Measurements from ENCODE around the gene ACTR5.
A peak's percentile ranks its signal among the peaks of the same experiment; 100 is the strongest.

The ACTR5 gene

DNA sequence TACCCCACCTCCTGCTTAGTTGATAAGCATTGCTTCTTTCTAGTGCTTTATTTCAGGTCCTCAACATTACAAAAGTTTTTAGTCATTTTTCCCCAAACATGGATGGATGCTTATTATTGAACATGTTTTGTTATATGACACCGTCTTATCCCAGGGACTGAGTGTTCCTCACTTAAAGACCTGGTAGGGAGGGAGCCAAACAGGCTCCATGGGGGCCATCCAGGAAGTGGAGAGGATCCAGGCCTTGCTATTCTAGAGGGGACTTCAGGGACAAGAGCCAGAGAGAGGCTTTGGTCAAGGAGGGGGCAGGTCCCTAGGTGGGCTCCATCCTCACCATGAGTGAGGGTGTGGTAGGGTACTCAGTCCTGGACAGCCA lies 16.5 kb upstream of the ACTR5 start:
- no peak for TF ChIP-seq EGR1 (IDR thresholded peaks at IDR 0.05)

DNA sequence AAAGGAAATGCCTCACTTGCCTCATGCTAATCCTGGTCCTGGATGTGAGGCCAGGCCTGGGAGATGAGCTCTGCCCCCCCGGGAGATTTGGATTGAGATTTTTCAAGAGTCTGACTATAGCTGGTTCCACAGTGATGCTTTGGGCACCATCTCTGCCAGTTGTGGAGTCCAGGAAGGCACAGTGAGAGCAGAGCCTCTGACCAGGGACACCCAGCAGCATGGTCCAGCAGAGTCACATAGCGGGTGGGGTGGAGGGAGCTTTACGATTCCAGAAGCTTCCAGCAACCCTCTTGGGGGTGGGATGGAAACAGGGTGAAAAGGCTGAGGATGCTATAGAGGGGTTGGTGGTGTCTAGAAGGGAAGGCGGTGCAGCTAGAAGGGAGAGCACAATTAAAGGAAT lies 15.3 kb upstream of the ACTR5 start:
- no peak for TF ChIP-seq YY1 (IDR thresholded peaks at IDR 0.05; ENCODE audit: low read depth)
- TF ChIP-seq CREB1 (IDR thresholded peaks at IDR 0.05; ENCODE audit: low read depth) = no peak
- TF ChIP-seq TAF1 (IDR thresholded peaks at IDR 0.05; ENCODE audit: low read depth) = no peak
- no peak for TF ChIP-seq EGR1 (IDR thresholded peaks at IDR 0.05)
- TF ChIP-seq TEAD4 (IDR thresholded peaks at IDR 0.05) = no peak
- TF ChIP-seq TCF12 (IDR thresholded peaks at IDR 0.05; ENCODE audit: low read depth) = no peak
- no peak for TF ChIP-seq EP300 (IDR thresholded peaks at IDR 0.05; ENCODE audit: borderline replicate concordance)
- TF ChIP-seq, protein P1, sequence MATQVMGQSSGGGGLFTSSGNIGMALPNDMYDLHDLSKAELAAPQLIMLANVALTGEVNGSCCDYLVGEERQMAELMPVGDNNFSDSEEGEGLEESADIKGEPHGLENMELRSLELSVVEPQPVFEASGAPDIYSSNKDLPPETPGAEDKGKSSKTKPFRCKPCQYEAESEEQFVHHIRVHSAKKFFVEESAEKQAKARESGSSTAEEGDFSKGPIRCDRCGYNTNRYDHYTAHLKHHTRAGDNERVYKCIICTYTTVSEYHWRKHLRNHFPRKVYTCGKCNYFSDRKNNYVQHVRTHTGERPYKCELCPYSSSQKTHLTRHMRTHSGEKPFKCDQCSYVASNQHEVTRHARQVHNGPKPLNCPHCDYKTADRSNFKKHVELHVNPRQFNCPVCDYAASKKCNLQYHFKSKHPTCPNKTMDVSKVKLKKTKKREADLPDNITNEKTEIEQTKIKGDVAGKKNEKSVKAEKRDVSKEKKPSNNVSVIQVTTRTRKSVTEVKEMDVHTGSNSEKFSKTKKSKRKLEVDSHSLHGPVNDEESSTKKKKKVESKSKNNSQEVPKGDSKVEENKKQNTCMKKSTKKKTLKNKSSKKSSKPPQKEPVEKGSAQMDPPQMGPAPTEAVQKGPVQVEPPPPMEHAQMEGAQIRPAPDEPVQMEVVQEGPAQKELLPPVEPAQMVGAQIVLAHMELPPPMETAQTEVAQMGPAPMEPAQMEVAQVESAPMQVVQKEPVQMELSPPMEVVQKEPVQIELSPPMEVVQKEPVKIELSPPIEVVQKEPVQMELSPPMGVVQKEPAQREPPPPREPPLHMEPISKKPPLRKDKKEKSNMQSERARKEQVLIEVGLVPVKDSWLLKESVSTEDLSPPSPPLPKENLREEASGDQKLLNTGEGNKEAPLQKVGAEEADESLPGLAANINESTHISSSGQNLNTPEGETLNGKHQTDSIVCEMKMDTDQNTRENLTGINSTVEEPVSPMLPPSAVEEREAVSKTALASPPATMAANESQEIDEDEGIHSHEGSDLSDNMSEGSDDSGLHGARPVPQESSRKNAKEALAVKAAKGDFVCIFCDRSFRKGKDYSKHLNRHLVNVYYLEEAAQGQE (IDR thresholded peaks at IDR 0.05; ENCODE audit: low read depth) = no peak
- TF ChIP-seq NFIC (IDR thresholded peaks at IDR 0.05) = no peak
- no peak for TF ChIP-seq RAD21 (IDR thresholded peaks at IDR 0.05; ENCODE audit: low read depth)
- TF ChIP-seq CEBPB (IDR thresholded peaks at IDR 0.05) = no peak
- TF ChIP-seq ZBTB7A (IDR thresholded peaks at IDR 0.05; ENCODE audit: low read depth) = no peak
- TF ChIP-seq FOXM1 (IDR thresholded peaks at IDR 0.05; ENCODE audit: borderline replicate concordance, low read depth) = no peak
- TF ChIP-seq, protein P2, sequence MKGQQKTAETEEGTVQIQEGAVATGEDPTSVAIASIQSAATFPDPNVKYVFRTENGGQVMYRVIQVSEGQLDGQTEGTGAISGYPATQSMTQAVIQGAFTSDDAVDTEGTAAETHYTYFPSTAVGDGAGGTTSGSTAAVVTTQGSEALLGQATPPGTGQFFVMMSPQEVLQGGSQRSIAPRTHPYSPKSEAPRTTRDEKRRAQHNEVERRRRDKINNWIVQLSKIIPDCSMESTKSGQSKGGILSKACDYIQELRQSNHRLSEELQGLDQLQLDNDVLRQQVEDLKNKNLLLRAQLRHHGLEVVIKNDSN (IDR thresholded peaks at IDR 0.05) = no peak
- TF ChIP-seq, protein P3, sequence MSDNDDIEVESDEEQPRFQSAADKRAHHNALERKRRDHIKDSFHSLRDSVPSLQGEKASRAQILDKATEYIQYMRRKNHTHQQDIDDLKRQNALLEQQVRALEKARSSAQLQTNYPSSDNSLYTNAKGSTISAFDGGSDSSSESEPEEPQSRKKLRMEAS (IDR thresholded peaks at IDR 0.05) = no peak

DNA sequence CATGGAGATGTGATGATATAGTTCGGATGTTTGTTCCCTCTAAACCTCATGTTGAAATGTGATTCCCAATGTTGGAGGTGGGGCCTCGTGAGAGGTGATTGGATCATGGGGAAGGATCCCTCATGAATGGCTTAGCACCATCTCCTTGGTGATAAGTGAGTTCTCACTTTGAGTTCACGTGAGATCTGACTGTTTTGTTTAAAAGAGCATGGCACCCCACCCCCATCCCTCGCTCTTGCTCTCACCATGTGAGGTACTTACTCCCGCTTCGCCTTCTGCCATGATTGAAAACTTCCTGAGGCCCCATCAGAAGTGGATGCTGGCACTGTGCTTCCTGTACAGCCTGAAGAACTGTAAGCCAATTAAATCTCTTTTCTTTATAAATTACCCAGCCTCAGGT lies 13.1 kb upstream of the ACTR5 start:
- TF ChIP-seq ZBTB7A (IDR thresholded peaks at IDR 0.05; ENCODE audit: low read depth) (no peak), TCF12 (IDR thresholded peaks at IDR 0.05; ENCODE audit: low read depth) (no peak), EGR1 (IDR thresholded peaks at IDR 0.05) (no peak)
- TF ChIP-seq, protein P3 (IDR thresholded peaks at IDR 0.05) = 0 out of 2 replicates have a peak, but pooled peaks have one; percentile 23

DNA sequence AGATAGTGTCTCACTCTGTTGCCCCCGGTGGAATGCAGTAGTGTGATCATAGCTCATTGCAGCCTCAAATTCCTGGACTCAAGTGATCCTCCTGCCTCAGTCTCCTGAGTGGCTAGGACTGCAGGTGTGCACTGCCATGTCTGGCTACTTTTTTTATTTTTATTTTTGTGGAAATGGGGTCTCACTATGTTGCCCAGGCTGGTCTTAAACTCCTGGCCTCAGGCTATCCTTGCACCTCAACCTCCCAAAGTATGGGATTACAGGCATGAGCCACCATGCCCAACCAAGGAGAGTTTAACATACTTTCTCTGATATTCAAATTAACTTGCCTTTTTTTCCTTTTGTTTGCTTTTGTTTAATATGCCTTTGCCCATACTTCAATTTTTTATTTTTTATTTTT lies 10.4 kb upstream of the ACTR5 start:
- TF ChIP-seq YY1 (IDR thresholded peaks at IDR 0.05; ENCODE audit: low read depth) = no peak
- no peak for TF ChIP-seq TEAD4 (IDR thresholded peaks at IDR 0.05)

DNA sequence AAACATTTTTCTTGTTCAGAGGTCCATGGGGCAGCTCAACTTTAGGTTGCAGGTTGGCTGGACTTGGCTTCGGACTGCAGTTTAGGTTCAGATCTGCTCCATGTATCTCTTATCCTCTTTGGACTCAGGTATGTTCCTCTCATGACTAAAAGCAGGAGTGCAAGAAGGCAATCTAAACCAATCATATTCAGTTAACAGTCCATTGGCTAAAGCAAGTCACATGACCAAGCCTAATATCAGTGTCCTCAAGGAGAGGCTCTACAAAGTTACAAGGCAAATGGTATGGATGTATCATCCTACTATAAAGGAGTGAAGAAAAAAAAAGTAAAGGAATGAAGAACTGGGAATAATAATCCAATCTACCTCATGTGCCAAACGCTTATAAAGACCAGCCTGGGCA lies 2.5 kb upstream of the ACTR5 start:
- TF ChIP-seq CREB1 (IDR thresholded peaks at IDR 0.05; ENCODE audit: low read depth) (no peak), ZBTB7A (IDR thresholded peaks at IDR 0.05; ENCODE audit: low read depth) (no peak)
- TF ChIP-seq, protein P2 (IDR thresholded peaks at IDR 0.05) = peak; percentile 75

DNA sequence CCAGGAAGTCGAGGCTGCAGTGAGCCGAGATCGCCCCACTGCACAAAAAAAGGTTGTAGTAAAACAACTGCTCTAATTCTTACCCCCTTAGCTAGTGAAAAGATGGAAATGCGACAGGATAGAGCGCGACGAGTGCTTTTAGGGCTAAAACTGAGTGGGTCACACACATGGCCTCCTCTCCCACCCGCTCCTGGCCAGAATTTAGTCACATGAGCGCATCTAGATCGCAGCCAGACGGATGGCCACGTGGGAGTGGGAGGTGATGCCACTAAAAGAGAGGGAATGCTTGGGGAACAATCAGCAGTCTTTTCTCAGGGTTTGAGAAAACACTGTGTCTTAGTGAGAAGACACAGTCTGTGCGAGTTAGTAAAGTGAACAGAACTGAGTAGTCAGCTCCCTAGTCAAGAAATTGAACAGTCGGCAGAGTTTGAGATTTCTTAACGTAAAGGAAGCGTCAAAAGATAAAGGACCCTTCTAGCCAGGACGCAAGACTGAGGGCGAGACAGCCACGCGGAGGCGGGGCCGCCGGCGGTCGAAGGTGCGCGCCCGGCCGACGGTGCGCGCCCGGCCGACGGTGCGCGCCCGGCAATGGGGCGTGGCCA lies 664 bp upstream of the ACTR5 start:
- TF ChIP-seq EP300 (IDR thresholded peaks at IDR 0.05; ENCODE audit: borderline replicate concordance) (no peak), CEBPB (IDR thresholded peaks at IDR 0.05) (no peak), RAD21 (IDR thresholded peaks at IDR 0.05; ENCODE audit: low read depth) (no peak), CREB1 (IDR thresholded peaks at IDR 0.05; ENCODE audit: low read depth) (no peak), NFIC (IDR thresholded peaks at IDR 0.05) (no peak)
- TF ChIP-seq, protein P3 (IDR thresholded peaks at IDR 0.05) = peak; percentile 81

DNA sequence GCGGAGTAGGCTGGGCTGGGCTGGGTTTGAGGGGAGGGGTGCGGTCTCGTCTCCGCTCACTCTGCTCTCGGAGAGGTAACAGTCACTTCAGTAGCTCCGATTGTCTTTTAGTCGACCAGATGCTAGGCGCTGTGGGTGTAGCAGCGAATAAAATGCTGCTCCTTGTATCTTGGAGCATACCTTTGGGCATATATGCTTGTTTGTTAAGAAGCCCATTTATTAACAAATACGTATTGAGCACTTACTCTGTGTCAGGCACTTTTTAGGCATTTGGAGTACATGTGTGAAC lies 545 bp downstream of the ACTR5 start:
- TF ChIP-seq EGR1 (IDR thresholded peaks at IDR 0.05) (no peak), ZBTB7A (IDR thresholded peaks at IDR 0.05; ENCODE audit: low read depth) (no peak), TEAD4 (IDR thresholded peaks at IDR 0.05) (no peak), TAF1 (IDR thresholded peaks at IDR 0.05; ENCODE audit: low read depth) (no peak)
- TF ChIP-seq, protein P1 (IDR thresholded peaks at IDR 0.05; ENCODE audit: low read depth) = no peak
- TF ChIP-seq, protein P3 (IDR thresholded peaks at IDR 0.05) = no peak

Data from Ishikawa (cell line).